GM12891 (cell line): ENCODE results near the gene WHRN.

Experiments used
- POLR2A ChIP-seq: IDR thresholded peaks from 2 replicates; pipeline ENCODE4 v1.6.1; 2011; ENCODE audit warnings: low read depth, low read length, control low read depth
- POLR2AphosphoS5 ChIP-seq: IDR thresholded peaks from 2 replicates; pipeline ENCODE4 v1.6.1; 2011; ENCODE audit warnings: low read depth, low read length, control low read depth
- SPI1 ChIP-seq: IDR thresholded peaks from 2 replicates; pipeline ENCODE4 v1.6.1; 2011; ENCODE audit warnings: low read depth, low read length, control low read depth
- TAF1 ChIP-seq: IDR thresholded peaks from 2 replicates; pipeline ENCODE4 v1.6.1; 2011; ENCODE audit warnings: low read depth, low read length, control low read depth

DNA sequence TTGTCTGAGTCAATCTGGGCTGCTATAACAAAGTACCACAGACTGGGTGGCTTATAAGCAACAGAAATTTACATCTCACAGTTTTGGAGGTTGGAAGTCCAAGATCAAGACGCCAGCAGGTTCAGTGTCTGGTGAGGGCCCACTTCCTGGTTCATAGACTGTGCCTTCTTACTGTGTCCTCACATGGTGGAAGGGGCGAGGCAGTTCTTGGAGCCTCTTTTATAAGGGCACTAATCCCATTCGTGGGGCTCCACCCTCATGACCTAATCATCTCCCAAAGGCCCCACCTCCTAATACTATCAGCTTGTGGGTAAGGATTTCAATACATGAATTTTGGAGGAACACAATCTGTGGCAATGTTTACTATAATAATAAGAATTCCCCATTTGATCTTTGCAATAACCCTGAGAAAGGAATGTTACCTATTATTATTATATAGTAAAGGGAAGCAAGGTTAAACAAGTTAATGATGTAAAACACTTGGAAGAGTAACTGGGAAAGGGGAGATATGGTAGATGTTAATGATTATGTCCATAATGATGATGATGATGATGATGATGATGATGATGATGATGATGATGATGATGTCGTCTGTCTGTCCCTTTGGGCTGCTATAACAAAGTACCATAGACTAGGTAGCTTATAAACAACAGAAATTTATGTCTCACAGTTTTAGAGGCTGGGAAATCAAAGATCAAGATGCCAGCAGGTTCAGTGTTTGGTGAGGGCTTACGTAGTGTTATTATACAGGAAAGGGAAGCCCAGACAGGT is 40.8 kb downstream of the WHRN start:
- TF ChIP-seq POLR2A (no peak), POLR2AphosphoS5 (no peak), SPI1 (no peak), TAF1 (no peak)
